ENCODE results near the gene SSBP4.

SSBP4 gene

DNA sequence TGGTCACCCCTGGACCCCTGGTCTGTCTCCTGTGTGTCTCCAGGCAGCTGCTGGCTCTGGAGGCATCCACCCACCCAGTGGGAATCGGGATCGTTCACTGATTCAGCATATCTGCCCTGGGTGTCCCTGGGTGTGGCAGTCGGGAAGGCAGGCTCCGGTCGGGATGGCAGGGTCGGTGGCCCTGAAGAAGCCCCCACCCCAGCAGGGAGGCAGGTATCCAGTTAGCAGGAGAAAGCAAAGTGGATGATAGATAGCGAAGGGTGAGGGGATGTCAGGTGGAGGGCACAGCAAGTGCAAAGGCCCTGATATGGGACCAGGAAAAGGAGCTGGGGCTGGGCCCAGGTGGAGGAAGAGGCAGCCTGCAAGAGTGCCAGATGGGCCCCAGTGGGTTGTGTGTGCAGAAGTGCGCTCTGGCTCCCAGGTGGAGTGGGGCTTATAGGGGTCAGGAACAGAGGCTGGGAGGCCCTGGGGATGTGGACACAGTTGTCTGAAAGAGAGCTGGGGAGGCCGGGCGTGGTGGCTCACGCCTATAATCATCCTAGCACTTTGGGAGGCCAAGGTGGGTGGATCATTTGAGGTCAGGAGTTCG lies 2.3 kb downstream of the SSBP4 start:
- DNase-seq (ENCODE audit: low read depth), result no peak

DNA sequence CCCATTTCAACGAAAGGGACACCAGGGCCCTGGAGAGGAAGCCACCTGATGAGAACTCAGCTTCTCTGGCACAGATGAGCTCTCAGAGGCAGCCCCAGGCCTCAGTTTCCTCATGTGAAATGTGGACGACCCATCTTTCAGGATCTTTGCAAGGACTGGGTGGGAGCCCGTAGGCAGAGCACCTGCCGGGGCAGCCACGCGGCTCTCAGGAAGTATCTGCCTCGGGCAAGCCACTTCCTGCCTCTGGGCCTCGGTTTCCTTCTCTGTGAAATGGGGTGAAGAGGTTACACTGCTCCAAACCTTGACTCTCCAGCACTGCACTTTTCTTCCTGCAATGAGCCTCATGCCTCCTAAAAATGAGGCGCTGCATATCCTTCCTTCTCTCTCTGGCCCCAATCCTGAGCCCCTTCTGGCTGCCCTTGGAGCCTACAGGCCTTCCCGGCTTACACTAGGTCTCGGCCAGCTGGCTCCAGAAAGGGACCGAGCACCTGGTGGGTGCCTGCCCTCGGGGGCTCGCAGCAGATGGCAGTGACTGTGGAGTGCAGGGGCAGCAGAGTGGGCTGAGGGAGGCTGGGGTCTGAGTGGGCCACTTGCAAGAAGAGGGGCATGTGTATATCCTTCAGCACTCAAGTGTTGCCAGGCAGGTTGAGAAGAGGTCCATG lies 3.5 kb downstream of the SSBP4 start:
- DNase-seq (ENCODE audit: low read depth), result no peak

DNA sequence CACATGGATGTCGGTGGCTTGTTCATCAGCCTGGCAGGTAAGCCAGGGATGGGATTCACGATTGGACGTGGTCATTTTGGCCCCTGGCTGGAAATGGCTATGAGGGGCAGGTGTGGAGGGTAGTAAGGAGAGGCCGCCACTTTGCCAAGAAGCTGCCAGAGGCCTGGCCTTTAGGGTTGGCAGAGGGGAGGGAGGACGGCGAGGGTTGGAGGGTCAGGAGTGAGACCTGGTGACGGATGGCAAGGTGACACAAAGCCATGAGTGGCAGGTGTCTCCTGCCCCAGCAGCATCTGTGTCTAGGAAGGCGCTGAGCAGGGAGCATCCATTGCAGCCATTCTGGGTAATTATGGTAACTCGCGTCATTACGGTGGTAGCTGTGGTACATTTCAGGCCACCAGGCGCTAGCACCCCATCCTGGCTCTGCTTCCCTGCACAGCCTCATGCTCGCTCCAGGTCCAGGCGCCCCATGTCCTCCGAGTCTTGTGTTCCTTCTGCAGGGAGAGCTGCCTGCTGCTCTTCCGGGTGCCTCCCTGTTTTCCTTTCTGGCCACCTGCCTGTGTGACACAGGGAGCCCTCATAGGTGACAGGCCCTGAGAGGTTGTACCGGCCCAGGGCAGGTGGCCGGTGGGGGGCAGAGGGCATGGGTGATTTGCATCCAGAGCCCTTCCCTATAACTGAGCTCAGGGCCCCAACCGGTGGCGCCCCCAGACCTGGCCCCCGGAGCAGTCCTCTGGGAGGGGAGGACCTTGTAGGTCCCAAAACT lies 4.2 kb downstream of the SSBP4 start:
- no peak for DNase-seq (ENCODE audit: low read depth)

DNA sequence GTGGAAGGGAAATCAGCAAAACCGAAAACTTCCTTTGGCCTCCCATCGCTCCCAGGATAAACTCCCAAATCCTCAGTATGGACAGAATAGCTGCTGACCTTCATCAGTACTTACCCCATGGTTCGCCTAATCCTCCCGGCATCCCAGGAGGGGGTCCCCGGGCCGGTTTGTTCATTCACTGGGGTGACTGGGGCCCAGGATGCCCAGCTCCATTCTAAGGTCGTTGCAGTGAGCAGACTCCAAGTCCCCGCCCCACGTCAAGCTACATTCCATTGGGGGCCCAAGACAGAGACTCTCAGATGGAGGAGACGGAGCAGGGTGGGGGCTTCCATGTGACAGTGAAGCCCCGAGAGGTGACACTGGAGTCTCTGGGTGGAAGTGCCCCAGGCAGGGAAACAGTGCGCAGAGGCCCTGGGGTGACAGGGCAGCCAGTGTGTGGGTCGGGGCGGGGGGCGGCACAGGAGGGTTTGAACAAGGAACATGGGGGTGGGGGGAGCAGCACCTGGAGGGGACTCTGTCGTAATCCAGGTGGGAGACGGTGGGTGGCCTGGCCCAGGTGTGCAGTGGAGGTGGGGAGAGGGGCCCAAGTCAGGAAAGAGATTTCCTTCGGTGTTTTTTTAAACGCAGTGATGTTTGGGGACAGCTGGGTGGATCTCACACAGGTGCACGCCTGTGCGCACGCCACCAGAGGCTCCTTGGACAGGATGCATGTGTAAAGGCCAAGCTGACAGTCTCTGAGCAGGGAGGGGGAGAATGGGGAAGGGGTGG lies 5.1 kb downstream of the SSBP4 start:
- DNase-seq (ENCODE audit: low read depth), result no peak

DNA sequence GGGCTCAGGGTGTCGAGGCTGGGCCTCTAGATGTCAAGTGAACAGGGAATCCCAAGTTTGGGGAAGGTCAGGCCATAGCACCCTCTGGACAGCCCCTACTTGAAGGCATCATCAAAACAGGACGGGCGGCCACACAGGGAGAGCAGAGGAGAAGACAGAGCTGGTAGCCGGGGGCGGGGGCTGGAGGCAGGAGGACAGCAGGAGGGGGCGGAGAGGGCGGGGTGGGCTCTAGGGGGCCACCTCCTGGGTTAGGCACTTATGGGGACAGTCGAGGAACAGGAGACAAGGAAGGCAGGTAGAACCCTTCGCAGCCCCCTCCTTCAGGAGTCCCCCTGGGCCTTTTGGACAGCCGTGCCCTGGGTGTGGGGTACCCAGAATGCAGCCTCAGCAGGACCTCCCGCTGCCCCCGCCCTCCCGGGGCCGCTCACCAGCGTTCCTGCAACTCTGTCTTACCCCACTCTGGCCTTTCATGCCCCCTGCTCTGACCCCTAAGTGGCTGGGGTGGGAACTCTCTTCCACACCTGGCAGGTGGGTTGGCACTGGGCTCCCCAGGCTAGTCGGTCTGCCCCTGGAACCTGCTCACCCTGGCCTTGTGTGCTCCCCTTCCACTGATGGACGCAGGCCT lies 5.8 kb downstream of the SSBP4 start:
- no peak for DNase-seq (ENCODE audit: low read depth)

DNA sequence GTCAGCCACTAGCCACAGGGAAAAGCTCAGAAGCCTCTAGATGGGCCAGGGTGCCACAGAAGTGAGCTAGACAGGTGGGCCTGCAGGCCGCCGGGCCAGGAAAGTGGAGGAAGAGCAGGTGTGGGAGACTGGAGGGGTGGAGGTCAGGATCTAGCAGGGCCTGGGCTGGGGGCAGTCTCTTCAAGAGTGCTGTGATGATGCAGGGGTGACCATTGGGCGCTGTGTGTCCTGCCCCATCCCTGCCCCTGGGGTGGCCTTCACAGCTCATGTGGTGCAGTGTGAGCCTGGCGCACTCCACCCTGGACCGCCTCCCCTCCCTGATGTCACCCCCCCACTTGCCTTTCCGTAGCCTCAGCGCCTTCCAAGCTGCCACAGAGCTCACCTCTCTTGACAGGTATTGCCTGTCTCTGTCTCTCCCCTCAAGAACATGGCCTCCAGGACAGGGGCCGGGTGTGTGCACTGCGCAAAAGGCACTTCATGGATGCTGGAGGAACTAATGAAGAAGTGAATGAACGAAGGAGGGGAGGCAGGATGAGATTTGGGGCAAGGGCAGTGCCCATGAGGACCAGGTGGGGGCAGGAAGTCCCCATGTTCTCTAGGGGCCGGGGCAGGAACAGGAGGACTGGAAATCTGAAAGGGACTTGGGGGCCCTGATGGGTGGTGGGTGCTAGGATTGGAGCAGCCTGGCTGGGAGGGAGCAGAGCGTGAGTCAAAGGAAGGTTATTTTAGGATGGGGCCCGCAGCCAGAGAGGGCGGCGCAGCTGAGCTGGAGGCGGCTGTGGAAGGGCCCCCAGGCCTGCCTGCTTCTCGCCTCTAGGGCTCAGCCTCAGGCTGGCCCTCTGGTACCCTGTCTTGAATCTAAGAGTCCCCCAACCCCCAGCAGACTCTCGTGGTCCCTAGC lies 6.6 kb downstream of the SSBP4 start:
- DNase-seq (ENCODE audit: low read depth), result no peak

DNA sequence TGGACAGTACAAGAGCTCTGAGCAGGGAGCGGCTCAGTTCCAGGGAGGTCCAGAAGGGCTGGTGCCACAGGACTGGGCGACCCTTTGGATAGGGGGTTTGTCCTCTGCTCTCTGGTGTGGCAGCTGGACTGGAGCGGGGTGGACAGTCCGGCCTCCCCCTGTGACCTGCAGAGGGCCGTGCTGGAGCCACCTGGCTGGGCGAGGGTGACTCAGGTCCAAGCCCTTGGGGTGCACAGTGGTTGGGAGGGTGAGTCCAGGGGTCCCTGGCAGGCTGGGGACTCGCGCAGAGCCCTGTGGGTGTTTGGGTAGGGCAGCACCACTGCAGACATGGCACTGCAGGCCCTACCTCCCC lies 7.2 kb downstream of the SSBP4 start:
- DNase-seq (ENCODE audit: low read depth), result no peak

DNA sequence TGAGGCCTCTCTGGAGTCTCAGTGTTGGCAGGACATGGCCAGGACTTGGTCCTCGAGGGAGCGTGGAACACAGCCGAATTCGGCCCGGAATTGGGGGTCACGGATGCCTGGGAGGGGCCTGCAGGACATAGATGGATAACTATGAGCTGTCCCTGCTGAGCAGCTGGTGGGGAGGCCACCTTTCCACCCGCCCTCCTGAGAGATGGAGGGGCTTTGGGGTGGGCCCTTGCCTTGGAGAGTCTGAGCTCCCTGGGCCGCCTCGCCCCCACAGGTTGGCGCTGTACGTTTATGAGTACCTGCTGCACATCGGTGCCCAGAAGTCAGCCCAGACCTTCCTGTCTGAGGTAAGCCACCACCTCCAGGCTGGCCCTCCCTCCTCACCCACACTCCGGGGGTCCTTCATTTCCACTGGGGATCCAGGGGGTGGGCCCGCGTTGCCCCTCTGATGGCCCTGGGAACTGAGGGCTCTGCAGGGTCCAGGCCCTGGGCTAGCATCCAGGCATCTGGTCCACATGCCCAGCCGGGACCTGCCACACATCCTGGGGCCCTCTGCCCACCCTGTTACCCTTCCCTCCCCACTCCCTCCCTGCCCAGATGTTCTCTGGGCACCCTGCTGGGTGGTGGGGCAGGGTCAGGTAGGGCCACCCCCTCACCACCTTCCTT lies 8.0 kb downstream of the SSBP4 start:
- DNase-seq (ENCODE audit: low read depth), result no peak

DNA sequence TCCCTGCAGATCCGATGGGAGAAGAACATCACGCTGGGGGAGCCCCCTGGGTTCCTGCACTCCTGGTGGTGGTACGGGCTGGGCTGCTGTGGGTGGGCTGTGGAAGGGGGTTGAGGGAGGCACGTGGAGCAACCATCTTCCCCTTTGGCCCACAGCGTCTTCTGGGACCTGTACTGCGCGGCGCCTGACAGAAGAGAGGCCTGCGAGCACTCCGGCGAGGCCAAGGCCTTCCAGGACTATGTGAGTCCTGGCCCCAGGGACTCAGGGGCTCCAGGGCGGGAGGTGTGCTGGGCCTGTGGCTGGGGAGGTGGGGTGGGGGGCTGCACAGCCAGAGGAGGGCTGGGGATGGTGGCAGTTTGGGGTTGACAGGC lies 8.5 kb downstream of the SSBP4 start:
- DNase-seq (ENCODE audit: low read depth), result no peak

DNA sequence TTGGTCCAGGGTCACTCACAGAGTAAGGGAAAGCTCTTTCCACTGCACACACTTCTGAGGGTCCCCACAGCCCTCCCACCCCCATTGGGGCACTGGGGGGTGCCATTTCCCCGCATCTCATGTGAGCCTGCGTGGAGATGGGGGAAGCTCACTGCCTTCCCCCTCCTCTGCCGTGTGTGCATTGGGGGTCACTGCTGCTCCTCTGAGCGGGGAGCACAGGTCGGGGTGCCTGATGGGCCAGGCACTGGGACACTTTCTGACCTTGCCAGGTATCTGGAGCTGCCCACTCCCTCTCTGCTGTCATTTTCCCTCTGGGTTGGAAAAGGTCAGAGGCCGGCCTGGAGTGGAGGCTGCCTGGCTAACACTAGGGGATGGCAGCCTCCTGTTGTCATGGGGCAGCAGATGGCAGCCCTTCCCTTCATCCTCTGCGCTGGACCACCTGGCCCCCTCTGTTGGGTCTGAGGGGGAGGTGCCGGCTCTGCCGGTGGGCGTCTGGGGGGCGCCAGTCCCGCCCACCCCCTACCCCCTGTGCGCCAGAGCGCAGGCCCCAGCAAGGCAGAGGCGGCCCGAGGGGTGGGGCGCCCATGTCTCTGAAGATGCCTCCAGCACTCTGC lies 9.1 kb downstream of the SSBP4 start:
- DNase-seq (ENCODE audit: low read depth), result no peak

DNA sequence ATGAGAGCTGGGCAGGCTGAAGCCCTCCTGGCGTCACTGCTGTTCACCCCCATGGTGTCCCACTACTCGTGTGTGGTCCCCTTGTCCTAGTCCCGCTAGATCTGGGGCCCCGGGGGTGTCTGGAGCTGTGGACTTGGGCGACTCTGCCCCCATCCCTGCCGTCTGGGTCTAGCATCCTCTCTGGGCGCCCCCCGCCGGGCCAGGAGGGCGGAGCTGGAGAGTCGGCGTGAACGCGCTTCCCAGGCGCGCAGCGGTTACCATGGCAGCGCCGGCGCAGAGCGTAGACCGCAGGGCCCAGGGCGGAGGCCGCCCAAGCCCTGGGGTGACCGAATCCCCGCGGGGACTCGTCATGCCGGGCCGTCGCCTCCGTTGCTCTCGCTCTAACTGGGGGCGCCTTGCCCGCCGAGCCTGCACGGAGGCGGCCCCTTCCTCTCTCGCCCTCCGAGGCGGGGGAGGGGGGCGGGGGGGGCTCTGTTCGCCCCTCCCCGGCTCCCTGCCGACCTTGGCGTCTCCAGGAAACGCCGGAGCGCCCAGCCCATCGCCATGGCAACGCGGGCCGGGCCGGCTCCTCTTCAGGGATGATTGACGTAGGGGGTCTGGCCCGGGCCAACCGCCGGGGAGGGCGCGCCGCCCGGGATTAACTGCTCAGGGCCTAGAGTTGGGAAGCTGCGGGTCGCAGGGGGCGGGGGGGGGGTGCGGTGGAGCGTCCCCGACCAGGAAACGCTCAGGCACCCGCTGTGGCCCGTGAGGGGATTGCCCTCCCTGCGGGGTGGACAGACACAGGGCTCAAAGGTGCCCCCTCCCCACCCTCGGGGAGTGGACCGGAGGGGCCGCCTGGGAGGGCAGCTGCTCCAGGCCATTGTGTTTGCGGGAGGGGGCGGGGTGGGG lies 9.8 kb downstream of the SSBP4 start:
- peak; percentile 65 for DNase-seq (ENCODE audit: low read depth)

DNA sequence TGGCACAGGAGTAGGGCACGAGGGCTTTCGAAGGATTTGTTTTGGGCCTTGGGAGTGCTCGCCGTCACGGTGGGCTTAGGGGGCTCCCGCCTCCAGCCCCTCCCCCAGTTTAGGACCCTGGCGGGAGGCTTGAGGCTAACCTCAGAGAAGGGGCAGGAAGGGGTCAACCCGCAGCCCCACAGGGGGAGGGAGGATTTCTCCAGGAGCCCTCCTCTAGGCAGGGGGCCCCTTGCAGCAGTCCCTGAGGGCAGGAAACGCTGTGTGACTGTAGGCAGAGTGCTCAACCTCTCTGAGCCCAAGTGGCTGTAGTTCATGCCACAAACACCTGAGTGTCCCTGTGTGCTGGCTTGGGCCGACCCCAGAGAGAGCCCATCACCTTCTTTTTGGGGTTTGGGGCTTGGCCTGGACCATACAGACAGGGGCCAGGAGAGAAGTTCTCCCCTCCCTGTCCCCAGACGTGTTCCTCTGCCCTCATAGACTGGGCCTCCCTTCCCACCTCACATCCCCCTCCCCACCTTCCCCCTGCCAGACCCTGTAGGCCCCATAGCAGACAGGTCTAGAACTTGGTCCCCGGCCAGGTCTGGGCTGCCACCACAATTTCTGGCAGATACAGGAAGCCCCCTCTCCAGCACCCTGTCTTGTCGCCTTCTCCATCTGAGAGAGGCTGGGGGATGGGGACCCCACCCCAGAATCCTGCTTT lies 10.7 kb downstream of the SSBP4 start:
- DNase-seq (ENCODE audit: low read depth), result no peak

DNA sequence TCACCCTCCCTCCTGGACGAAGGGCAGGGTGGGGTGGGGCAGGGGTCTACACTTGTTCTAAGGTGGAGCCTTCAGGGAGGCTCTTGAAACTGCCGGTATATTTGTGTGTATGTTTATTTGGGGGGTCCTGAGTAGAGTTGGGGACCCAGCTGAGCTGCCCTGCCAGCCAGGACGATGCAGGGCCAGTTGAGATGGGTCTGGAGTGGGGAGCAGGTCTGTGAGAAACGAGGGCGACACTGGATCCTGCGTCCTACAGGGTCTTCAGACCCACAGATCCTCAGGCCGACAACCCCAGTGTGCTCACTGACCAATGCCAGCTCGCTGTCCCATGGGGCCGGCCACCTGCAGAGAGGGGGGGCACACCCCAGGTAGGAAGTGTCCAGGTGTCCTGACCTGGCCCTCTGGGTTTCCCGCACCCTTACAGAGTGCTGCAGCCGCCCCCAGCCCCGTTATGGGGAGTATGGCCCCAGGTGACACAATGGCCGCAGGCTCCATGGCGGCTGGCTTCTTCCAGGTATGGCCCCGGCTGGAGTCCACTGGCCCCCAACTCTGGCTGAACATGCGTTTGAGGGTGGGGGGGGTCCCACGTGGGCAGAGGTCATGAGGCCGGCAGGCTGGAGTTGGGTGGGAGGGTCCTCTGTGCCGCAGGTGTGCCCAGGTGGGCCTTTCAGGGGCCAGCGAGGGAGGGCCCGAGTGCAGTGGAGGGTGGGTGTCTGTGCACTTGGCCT lies 11.4 kb downstream of the SSBP4 start:
- DNase-seq (ENCODE audit: low read depth), result no peak

DNA sequence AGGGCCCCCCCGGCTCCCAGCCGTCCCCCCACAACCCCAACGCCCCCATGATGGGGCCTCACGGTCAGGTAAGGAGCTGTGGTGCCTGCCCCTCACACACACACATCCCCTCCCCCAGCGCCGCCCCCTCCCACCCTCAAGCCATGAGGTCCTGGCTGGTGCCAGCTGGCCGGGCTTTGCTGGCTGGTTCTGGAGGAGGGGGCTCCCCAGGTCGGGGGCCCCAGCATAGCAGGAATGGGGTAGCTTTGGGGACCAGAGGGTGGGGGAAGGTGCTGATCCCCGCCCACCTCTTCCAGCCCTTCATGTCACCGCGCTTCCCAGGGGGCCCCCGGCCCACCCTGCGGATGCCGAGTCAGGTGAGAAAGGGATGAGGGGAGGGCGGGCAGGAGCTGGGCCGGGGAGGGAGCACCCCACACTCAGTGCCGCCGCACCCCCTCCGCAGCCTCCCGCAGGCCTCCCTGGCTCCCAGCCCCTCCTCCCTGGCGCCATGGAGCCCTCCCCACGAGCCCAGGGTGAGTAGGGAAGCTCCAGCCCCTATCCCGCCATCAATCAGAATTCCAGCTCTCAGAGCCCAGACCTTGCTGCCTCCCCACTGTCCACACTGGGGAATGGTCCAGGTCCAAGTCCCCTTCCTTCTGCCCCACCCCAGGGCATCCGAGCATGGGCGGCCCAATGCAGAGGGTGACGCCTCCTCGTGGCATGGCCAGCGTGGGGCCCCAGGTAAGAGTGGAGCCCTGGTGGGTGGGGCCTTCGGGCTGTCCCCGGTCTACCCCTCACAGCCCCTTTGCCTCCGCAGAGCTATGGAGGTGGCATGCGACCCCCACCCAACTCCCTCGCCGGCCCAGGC lies 12.4 kb downstream of the SSBP4 start:
- DNase-seq (ENCODE audit: low read depth), result no peak

DNA sequence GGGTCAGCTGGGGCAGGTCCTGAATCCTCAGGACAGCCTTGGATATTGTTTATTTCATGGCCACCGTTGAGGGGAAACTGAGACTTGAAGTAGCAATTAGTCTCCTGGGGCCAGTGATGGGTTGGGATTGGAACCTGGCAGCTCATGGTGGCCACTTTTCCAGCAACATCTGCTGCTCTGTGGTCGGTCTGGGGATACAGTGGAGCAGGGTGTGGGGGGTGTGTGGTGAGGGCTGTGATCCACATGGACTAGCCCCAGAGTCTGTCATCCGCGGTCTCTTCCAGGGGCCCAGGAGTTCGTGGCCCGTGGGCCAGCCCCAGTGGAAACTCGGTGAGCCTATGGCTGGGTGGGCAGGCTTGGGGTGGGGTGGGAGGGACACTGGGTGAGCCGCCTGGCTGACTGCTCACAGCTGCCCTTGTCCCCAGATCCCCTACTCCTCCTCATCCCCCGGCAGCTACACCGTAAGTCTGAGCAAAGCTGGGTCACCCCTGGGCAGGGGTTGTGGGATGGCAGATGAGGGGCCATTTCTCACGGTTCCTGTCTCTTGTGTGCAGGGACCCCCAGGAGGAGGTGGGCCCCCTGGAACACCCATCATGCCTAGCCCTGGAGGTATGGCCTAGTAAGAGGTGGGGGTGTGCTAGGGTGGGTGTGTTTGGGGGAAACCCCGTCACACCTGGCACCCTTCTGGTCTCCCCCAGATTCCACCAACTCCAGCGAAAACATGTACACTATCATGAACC lies 13.2 kb downstream of the SSBP4 start:
- DNase-seq (ENCODE audit: low read depth), result no peak

DNA sequence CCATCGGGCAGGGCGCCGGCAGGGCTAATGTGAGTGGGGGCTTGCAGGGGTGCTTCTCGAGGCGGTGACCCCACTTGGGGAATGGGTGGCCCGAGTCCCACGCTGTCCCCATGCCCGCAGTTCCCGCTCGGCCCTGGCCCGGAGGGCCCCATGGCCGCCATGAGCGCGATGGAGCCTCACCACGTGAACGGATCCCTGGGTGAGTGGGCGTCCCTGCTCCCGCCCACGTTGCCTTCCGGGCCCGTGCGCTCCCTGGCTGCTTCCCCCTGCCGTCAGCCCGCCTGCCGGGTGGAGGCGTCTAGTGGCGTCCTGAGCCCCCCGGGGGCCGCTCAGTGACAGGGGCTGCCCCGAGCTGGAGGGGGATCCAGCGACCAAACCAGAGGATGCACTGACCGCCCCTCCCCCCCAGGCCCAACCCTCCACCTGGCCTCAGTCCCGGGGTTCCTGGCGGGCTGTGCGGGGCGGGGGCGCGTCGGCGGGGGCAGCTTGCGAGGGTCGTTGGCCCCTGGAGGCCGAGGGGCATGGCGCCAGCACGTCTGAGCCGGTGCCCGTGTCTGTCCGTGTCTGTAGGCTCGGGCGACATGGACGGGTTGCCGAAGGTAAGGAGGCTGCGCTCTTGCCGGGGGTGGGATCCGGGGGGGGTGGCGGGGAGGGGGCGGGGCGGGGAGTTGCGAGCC lies 14.0 kb downstream of the SSBP4 start:
- no peak for DNase-seq (ENCODE audit: low read depth)

Measured in stimulated activated CD8-positive, alpha-beta memory T cell treated with anti-CD3 and anti-CD28 coated beads, Interleukin-15, amount 100 ng/mL, for 1 hour (primary cell).